HEK293 (cell line): Measurements from ENCODE around the gene NAALADL2.

Experiments used
- CTCF ChIA-PET: fragments of 350-600 bp; formaldehyde crosslinking; extraction: SDS; loops from one replicate; lab custom pipeline; 2021; ENCODE audit warnings: antibody characterized with exemption; lab: Yijun Ruan, JAX
- POLR2A ChIA-PET: fragments of 300-600 bp; formaldehyde crosslinking; extraction: SDS; loops from one replicate; lab custom pipeline; 2020; ENCODE audit warnings: antibody characterized with exemption, inconsistent platforms; lab: Yijun Ruan, JAX
- H3K27ac ChIP-seq: fragments of 200-500 bp; sonication (Bioruptor generic); 2 replicates; pipeline ENCODE4 v1.5.1; 2014; ENCODE audit warnings: low read depth, low read length, control low read depth, inconsistent platforms; ENCODE audit errors: extremely low read depth
- H3K36me3 ChIP-seq, 2 experiments: fragments of 200-500 bp in 1 of 2; sonication (Bioruptor generic) in 1 of 2; 1 replicate in 1 of 2; 2 replicates in 1 of 2; pipeline ENCODE4 v1.5.1; 2014 to 2017; ENCODE audit warnings: inconsistent platforms in 2 of 2, low read length in 2 of 2; ENCODE audit not compliant: control insufficient read depth in 2 of 2, insufficient read depth in 1 of 2
- H3K4me1 ChIP-seq: fragments of 200-500 bp; sonication (Bioruptor generic); 2 replicates; pipeline ENCODE4 v1.5.1; 2014; ENCODE audit warnings: mild to moderate bottlenecking, low read length, inconsistent platforms; ENCODE audit not compliant: control insufficient read depth, insufficient read depth
- H3K4me3 ChIP-seq: 2 replicates; pipeline ENCODE4 v1.5.1; 2011; ENCODE audit warnings: low read depth, mild to moderate bottlenecking, control low read depth, low read length, moderate library complexity
- H3K9me3 ChIP-seq: fragments of 200-500 bp; sonication (Bioruptor generic); 2 replicates; pipeline ENCODE4 v1.5.1; 2014; ENCODE audit warnings: low read depth, low read length, inconsistent platforms; ENCODE audit not compliant: control insufficient read depth, insufficient read depth
- ATF2 ChIP-seq: fragments of 450-650 bp; formaldehyde crosslinking; IDR thresholded peaks from 2 replicates; pipeline ENCODE4 v1.5.1; 2016; ENCODE audit warnings: missing biosample characterization, missing genetic modification characterization, low read depth
- KLF10 ChIP-seq: fragments of 450-650 bp; IDR thresholded peaks from 2 replicates; pipeline ENCODE4 v1.5.1; 2018; ENCODE audit warnings: missing biosample characterization, mild to moderate bottlenecking, missing genetic modification characterization
- REST ChIP-seq: fragments of 450-650 bp; formaldehyde crosslinking; IDR thresholded peaks from 2 replicates; pipeline ENCODE4 v1.5.1; 2016; ENCODE audit warnings: missing biosample characterization, missing genetic modification characterization
- ZNF114 ChIP-seq: fragments of 450-650 bp; formaldehyde crosslinking; IDR thresholded peaks from 2 replicates; pipeline ENCODE4 v1.5.0; 2017; ENCODE audit warnings: missing biosample characterization, missing genetic modification characterization
- ZNF121 ChIP-seq: fragments of 450-650 bp; formaldehyde crosslinking; IDR thresholded peaks from 2 replicates; pipeline ENCODE4 v1.5.1; 2016; ENCODE audit warnings: missing biosample characterization, missing genetic modification characterization
- ZNF202 ChIP-seq: fragments of 450-650 bp; formaldehyde crosslinking; IDR thresholded peaks from 2 replicates; pipeline ENCODE4 v1.5.1; 2016; ENCODE audit warnings: missing biosample characterization, missing genetic modification characterization, borderline replicate concordance
- ZNF211 ChIP-seq: fragments of 450-650 bp; formaldehyde crosslinking; IDR thresholded peaks from 2 replicates; pipeline ENCODE4 v1.5.1; 2016; ENCODE audit warnings: low read depth, missing biosample characterization, missing genetic modification characterization
- ZNF266 ChIP-seq: fragments of 450-650 bp; formaldehyde crosslinking; IDR thresholded peaks from 2 replicates; pipeline ENCODE4 v1.5.1; 2016; ENCODE audit warnings: missing biosample characterization, missing genetic modification characterization, low read depth
- ZNF423 ChIP-seq: fragments of 450-650 bp; formaldehyde crosslinking; IDR thresholded peaks from 2 replicates; pipeline ENCODE4 v1.5.1; 2016; ENCODE audit warnings: missing biosample characterization, missing genetic modification characterization
- ZNF513 ChIP-seq: fragments of 450-650 bp; IDR thresholded peaks from 2 replicates; pipeline ENCODE4 v1.5.1; 2018; ENCODE audit warnings: missing biosample characterization, missing genetic modification characterization
- ZNF549 ChIP-seq: fragments of 450-650 bp; IDR thresholded peaks from 2 replicates; pipeline ENCODE4 v1.5.1; 2018; ENCODE audit warnings: missing biosample characterization, missing genetic modification characterization, mild to moderate bottlenecking, inconsistent platforms, moderate library complexity
- ZNF701 ChIP-seq: fragments of 450-650 bp; formaldehyde crosslinking; IDR thresholded peaks from 2 replicates; pipeline ENCODE4 v1.5.1; 2016; ENCODE audit warnings: missing biosample characterization, missing genetic modification characterization
- ZNF707 ChIP-seq: fragments of 450-650 bp; formaldehyde crosslinking; IDR thresholded peaks from 2 replicates; pipeline ENCODE4 v1.5.1; 2016; ENCODE audit warnings: missing biosample characterization, missing genetic modification characterization
- ZNF768 ChIP-seq: fragments of 450-650 bp; formaldehyde crosslinking; IDR thresholded peaks from 2 replicates; pipeline ENCODE4 v1.5.1; 2018; ENCODE audit warnings: missing biosample characterization, mild to moderate bottlenecking, missing genetic modification characterization
- TF ChIP-seq, protein P1 (sequence below): fragments of 450-650 bp; formaldehyde crosslinking; IDR thresholded peaks from 2 replicates; pipeline ENCODE4 v1.5.1; 2017; ENCODE audit warnings: missing biosample characterization, missing genetic modification characterization
- TF ChIP-seq, protein P2 (sequence below): fragments of 450-650 bp; formaldehyde crosslinking; IDR thresholded peaks from 2 replicates; pipeline ENCODE4 v1.5.1; 2017; ENCODE audit warnings: missing biosample characterization, missing genetic modification characterization

The NAALADL2 gene

GRCh38 chr3:175737646-175738572 lies 878.8 kb downstream of the NAALADL2 start (continued):
- TF ChIP-seq REST (tag by site-specific recombination): no peak
- TF ChIP-seq ZNF121 (tag by site-specific recombination): no peak
- TF ChIP-seq ZNF768: no peak
- TF ChIP-seq, protein P1, sequence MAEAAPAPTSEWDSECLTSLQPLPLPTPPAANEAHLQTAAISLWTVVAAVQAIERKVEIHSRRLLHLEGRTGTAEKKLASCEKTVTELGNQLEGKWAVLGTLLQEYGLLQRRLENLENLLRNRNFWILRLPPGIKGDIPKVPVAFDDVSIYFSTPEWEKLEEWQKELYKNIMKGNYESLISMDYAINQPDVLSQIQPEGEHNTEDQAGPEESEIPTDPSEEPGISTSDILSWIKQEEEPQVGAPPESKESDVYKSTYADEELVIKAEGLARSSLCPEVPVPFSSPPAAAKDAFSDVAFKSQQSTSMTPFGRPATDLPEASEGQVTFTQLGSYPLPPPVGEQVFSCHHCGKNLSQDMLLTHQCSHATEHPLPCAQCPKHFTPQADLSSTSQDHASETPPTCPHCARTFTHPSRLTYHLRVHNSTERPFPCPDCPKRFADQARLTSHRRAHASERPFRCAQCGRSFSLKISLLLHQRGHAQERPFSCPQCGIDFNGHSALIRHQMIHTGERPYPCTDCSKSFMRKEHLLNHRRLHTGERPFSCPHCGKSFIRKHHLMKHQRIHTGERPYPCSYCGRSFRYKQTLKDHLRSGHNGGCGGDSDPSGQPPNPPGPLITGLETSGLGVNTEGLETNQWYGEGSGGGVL (tag by site-specific recombination): no peak
- no peak for TF ChIP-seq ZNF266 (tag by site-specific recombination)
- TF ChIP-seq ATF2 (tag by site-specific recombination): no peak
- TF ChIP-seq ZNF513 (tag by site-specific recombination): no peak
- TF ChIP-seq KLF10 (tag by site-specific recombination): no peak
- no peak for TF ChIP-seq ZNF707 (tag by site-specific recombination)
- TF ChIP-seq ZNF114 (tag by site-specific recombination): no peak

GRCh38 chr3:175741951-175742350 lies 882.8 kb downstream of the NAALADL2 start:
- TF ChIP-seq ZNF423 (tag by site-specific recombination) (no peak), ZNF211 (no peak), ZNF549 (no peak), ZNF701 (tag by site-specific recombination) (no peak), ZNF202 (tag by site-specific recombination) (no peak)
- TF ChIP-seq, protein P2, sequence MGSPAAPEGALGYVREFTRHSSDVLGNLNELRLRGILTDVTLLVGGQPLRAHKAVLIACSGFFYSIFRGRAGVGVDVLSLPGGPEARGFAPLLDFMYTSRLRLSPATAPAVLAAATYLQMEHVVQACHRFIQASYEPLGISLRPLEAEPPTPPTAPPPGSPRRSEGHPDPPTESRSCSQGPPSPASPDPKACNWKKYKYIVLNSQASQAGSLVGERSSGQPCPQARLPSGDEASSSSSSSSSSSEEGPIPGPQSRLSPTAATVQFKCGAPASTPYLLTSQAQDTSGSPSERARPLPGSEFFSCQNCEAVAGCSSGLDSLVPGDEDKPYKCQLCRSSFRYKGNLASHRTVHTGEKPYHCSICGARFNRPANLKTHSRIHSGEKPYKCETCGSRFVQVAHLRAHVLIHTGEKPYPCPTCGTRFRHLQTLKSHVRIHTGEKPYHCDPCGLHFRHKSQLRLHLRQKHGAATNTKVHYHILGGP (tag by site-specific recombination): no peak
- TF ChIP-seq, all 188 proteins: peak for 0
- no peak overlapping the region for H3K4me3 ChIP-seq
- no peak overlapping the region for H3K27ac ChIP-seq
- no peaks in the 10 kb centered on the region for H3K36me3 ChIP-seq
- ChIA-PET CTCF (no interaction called here), POLR2A (no interaction called here)
- no peaks in the 10 kb centered on the region for H3K9me3 ChIP-seq
- no peaks in the 10 kb centered on the region for H3K4me1 ChIP-seq
